ENCODE data around the gene EFCC1.

Gene EFCC1

GRCh38 chr3:129033633-129034321, 32.7 kb downstream of the EFCC1 start:
- no peak for DNase-seq

GRCh38 chr3:129034642-129035041, 33.5 kb downstream of the EFCC1 start:
- DNase-seq = no peak

GRCh38 chr3:129035360-129036221, 34.5 kb downstream of the EFCC1 start:
- no peak for DNase-seq

- DNase-seq = no peak
These were observed 35.4 kb downstream of the EFCC1 start for GRCh38 chr3:129036222-129037092.

- no peak for DNase-seq
These were observed 36.0 kb downstream of the EFCC1 start for GRCh38 chr3:129037093-129037419.

- DNase-seq = no peak
These were observed 37.2 kb downstream of the EFCC1 start for GRCh38 chr3:129038121-129038855.

GRCh38 chr3:129039271-129040038, 38.4 kb downstream of the EFCC1 start:
- DNase-seq = no peak

- no peak for DNase-seq
These were observed 38.9 kb downstream of the EFCC1 start for GRCh38 chr3:129040039-129040336.

- DNase-seq = no peak
These were observed 39.6 kb downstream of the EFCC1 start for GRCh38 chr3:129040579-129041300.

- no peak for DNase-seq
These were observed 44.6 kb downstream of the EFCC1 start for GRCh38 chr3:129045675-129046036.

- DNase-seq = no peak
These were observed 45.1 kb downstream of the EFCC1 start for GRCh38 chr3:129046037-129046731.

GRCh38 chr3:129046732-129047552, 45.8 kb downstream of the EFCC1 start:
- DNase-seq = no peak

GRCh38 chr3:129047553-129047839, 46.4 kb downstream of the EFCC1 start:
- no peak for DNase-seq

- no peak for DNase-seq
These were observed 49.6 kb downstream of the EFCC1 start for GRCh38 chr3:129050556-129051295.

- DNase-seq = no peak
These were observed 50.8 kb downstream of the EFCC1 start for GRCh38 chr3:129051871-129052340.

GRCh38 chr3:129052675-129053074, 51.6 kb downstream of the EFCC1 start:
- no peak for DNase-seq

GRCh38 chr3:129054605-129055104, 53.6 kb downstream of the EFCC1 start:
- DNase-seq = no peak

- DNase-seq = no peak
These were observed 55.5 kb downstream of the EFCC1 start for GRCh38 chr3:129056451-129057173.
